Measurements from ENCODE around the gene ATAD2B.

The ATAD2B gene

GRCh38 chr2:23836505-23836904, 90.4 kb downstream of the ATAD2B start:
- no peak for FAIRE-seq

GRCh38 chr2:23835988-23836387, 90.9 kb downstream of the ATAD2B start:
- no peak for FAIRE-seq

- no peak for FAIRE-seq
Measured at GRCh38 chr2:23835423-23835822, 91.5 kb downstream of the ATAD2B start.

GRCh38 chr2:23828986-23829385, 97.9 kb downstream of the ATAD2B start:
- FAIRE-seq: peak; percentile 48

GRCh38 chr2:23828256-23828980, 98.5 kb downstream of the ATAD2B start:
- FAIRE-seq: no peak

GRCh38 chr2:23827287-23827686, 99.6 kb downstream of the ATAD2B start:
- peak; percentile 25 for FAIRE-seq

GRCh38 chr2:23826771-23827170, 100.2 kb downstream of the ATAD2B start:
- no peak for FAIRE-seq

GRCh38 chr2:23826040-23826439, 100.9 kb downstream of the ATAD2B start:
- no peak for FAIRE-seq

- FAIRE-seq: peak; percentile 93
Measured at GRCh38 chr2:23824777-23825212, 102.1 kb downstream of the ATAD2B start.

GRCh38 chr2:23823863-23824262, 103.1 kb downstream of the ATAD2B start:
- FAIRE-seq: no peak

- no peak for FAIRE-seq
Measured at GRCh38 chr2:23814963-23815362, 112.0 kb downstream of the ATAD2B start.

GRCh38 chr2:23813438-23813837, 113.5 kb downstream of the ATAD2B start:
- no peak for FAIRE-seq

GRCh38 chr2:23809150-23809549, 117.8 kb downstream of the ATAD2B start:
- FAIRE-seq: peak; percentile 17

GRCh38 chr2:23806665-23807249, 120.2 kb downstream of the ATAD2B start:
- FAIRE-seq: no peak

GRCh38 chr2:23806201-23806600, 120.7 kb downstream of the ATAD2B start:
- FAIRE-seq: no peak

- peak; percentile 82 for FAIRE-seq
Measured at GRCh38 chr2:23803965-23804542, 122.9 kb downstream of the ATAD2B start.

GRCh38 chr2:23803264-23803964, 123.5 kb downstream of the ATAD2B start:
- no peak for FAIRE-seq

- peak; percentile 45 for FAIRE-seq
Measured at GRCh38 chr2:23801396-23801795, 125.5 kb downstream of the ATAD2B start.

GRCh38 chr2:23794234-23794633, 132.7 kb downstream of the ATAD2B start:
- no peak for FAIRE-seq

GRCh38 chr2:23793476-23793875, 133.4 kb downstream of the ATAD2B start:
- FAIRE-seq: no peak

- no peak for FAIRE-seq
Measured at GRCh38 chr2:23791030-23791429, 135.9 kb downstream of the ATAD2B start.

- FAIRE-seq: no peak
Measured at GRCh38 chr2:23789012-23789411, 137.9 kb downstream of the ATAD2B start.

- no peak for FAIRE-seq
Measured at GRCh38 chr2:23788100-23788499, 138.8 kb downstream of the ATAD2B start.

GRCh38 chr2:23784971-23785370, 142.0 kb downstream of the ATAD2B start:
- FAIRE-seq: no peak

Measured in TTC549 (cell line).